ENCODE measurements around the gene ROPN1B. TPM values are rescaled to one million over a fixed set of nuclear protein-coding genes. Genes with fewer than 3 reads are reported as not detected.
A peak's percentile ranks its signal among the peaks of the same experiment; 100 is the strongest.
"Not testable (repeated sequence)": the region's sequence is repeated elsewhere in the genome, so short reads cannot be mapped to it uniquely, and the experiment has no call there.

ROPN1B gene
- total RNA-seq (2021) (not detected in 2 replicates), Bru-seq, nascent RNA (percentile 10 among the genes with signal in this experiment), BruChase-seq, experiment 1, labeled RNA remaining after a 2-hour chase (percentile 10 among the genes with signal in this experiment), BruChase-seq, experiment 2, labeled RNA remaining after a 6-hour chase (not detected)
- long read RNA-seq: 0 reads

- POLR2A ChIA-PET (ENCODE audit: low non-redundant PET); H3K9me3 ChIP-seq (ENCODE audit: low read depth, low read length, poor library complexity, severe bottlenecking); H3K4me3 ChIP-seq (ENCODE audit: low read depth, low read length, poor library complexity, severe bottlenecking); H3K36me3 ChIP-seq (ENCODE audit: insufficient read depth, low read length, poor library complexity, severe bottlenecking); H3K27ac ChIP-seq (ENCODE audit: low read depth, low read length, poor library complexity, severe bottlenecking); BruUV-seq (replicated peaks); CTCF ChIA-PET; intact Hi-C loops (cut with micrococcal nuclease; ENCODE audit: unreplicated experiment); H3K4me1 ChIP-seq (ENCODE audit: insufficient read depth, low read length, poor library complexity, severe bottlenecking); DNase-seq (ENCODE audit: low spot score): not testable (repeated sequence)
- peaks cover 65% of the 10 kb centered on the region for H3K27me3 ChIP-seq (replicated peaks; ENCODE audit: insufficient read depth, low read depth, low read length, poor library complexity)
Observed at GRCh38 chr3:125968701-125969592, at the start of gene ROPN1B. ROPN1B (plus strand) TSS chr3:125969178; CDS start chr3:125972055, 2,877 bp downstream.

DNA sequence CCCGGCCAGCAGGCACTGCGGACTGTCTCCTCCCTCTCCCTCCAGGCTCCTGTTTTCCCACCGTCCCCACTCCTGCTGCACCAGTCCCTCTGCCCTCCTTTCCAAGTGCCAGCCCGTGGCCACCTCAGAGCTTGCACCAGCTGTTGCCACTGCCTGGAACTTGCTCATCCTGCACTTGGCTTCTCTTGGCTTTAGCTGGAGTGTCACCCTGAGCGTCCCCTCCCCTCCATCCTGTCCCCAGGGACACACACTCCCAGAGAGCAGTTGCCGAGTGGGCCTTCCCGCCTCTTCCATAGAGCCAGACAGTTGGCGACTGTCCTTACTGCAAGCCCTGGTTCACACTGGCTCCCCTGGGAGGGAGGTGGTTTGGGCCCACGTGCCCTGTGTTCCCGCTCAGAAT is 48.8 kb upstream of the ROPN1B start:
- H3K9me3 ChIP-seq (ENCODE audit: low read depth, low read length, poor library complexity, severe bottlenecking); intact Hi-C loops (cut with micrococcal nuclease; ENCODE audit: unreplicated experiment); POLR2A ChIA-PET (ENCODE audit: low non-redundant PET); H3K4me1 ChIP-seq (ENCODE audit: insufficient read depth, low read length, poor library complexity, severe bottlenecking); H3K27ac ChIP-seq (ENCODE audit: low read depth, low read length, poor library complexity, severe bottlenecking); CTCF ChIA-PET; H3K36me3 ChIP-seq (ENCODE audit: insufficient read depth, low read length, poor library complexity, severe bottlenecking); H3K4me3 ChIP-seq (ENCODE audit: low read depth, low read length, poor library complexity, severe bottlenecking); BruUV-seq (replicated peaks); H3K27me3 ChIP-seq (replicated peaks; ENCODE audit: insufficient read depth, low read depth, low read length, poor library complexity); DNase-seq (ENCODE audit: low spot score): not testable (repeated sequence)

- H3K27ac ChIP-seq (ENCODE audit: low read depth, low read length, poor library complexity, severe bottlenecking); H3K4me1 ChIP-seq (ENCODE audit: insufficient read depth, low read length, poor library complexity, severe bottlenecking); CTCF ChIA-PET; H3K9me3 ChIP-seq (ENCODE audit: low read depth, low read length, poor library complexity, severe bottlenecking); intact Hi-C loops (cut with micrococcal nuclease; ENCODE audit: unreplicated experiment); H3K36me3 ChIP-seq (ENCODE audit: insufficient read depth, low read length, poor library complexity, severe bottlenecking); H3K27me3 ChIP-seq (replicated peaks; ENCODE audit: insufficient read depth, low read depth, low read length, poor library complexity); H3K4me3 ChIP-seq (ENCODE audit: low read depth, low read length, poor library complexity, severe bottlenecking); DNase-seq (ENCODE audit: low spot score); POLR2A ChIA-PET (ENCODE audit: low non-redundant PET); BruUV-seq (replicated peaks): not testable (repeated sequence)
Observed at GRCh38 chr3:125920751-125921279, 48.2 kb upstream of the ROPN1B start.

- H3K4me3 ChIP-seq (ENCODE audit: low read depth, low read length, poor library complexity, severe bottlenecking); CTCF ChIA-PET; H3K4me1 ChIP-seq (ENCODE audit: insufficient read depth, low read length, poor library complexity, severe bottlenecking); H3K27ac ChIP-seq (ENCODE audit: low read depth, low read length, poor library complexity, severe bottlenecking); H3K27me3 ChIP-seq (replicated peaks; ENCODE audit: insufficient read depth, low read depth, low read length, poor library complexity); intact Hi-C loops (cut with micrococcal nuclease; ENCODE audit: unreplicated experiment); H3K36me3 ChIP-seq (ENCODE audit: insufficient read depth, low read length, poor library complexity, severe bottlenecking); BruUV-seq (replicated peaks); H3K9me3 ChIP-seq (ENCODE audit: low read depth, low read length, poor library complexity, severe bottlenecking); POLR2A ChIA-PET (ENCODE audit: low non-redundant PET): not testable (repeated sequence)
- DNase-seq (ENCODE audit: low spot score): peak; percentile 63
- peak; percentile 60 for TF ChIP-seq CTCF (conservative IDR thresholded peaks at IDR 0.05; ENCODE audit: low read depth, low read length)
Observed at GRCh38 chr3:125921712-125922111, 47.3 kb upstream of the ROPN1B start.

DNA sequence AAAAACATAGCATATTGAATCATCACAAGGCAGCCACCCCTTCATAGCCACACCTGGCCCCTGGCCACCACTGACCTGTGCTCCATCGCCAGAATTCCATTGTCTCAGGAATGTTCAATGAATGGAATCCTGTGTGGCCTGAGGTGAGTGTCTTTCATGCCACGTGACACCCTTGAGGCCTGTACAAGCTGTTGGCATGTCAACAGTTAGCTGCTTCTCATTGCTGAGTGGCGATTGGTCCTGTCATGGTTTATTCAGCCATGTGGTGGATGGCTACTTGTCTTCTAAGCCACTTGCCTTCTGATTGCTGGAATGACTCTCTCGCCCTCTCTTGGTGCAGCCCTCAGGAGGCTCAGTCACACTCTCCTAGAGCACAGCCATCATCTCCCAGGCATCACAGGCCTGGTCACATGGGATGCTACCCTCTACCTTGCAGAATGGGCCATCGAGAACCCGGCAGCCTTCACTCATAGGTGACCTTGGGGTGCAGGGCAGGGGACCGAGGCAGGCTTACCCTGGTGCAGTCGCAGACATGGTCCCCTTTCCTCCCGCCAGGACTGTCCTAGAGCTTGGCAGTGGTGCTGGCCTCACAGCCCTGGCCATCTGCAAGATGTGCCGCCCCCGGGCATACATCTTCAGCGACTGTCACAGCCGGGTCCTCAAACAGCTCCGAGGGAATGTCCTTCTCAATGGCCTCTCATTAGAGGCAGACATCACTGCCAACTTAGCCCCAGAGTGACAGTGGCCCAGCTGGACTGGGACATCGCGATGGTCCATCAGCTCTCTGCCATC is 45.5 kb upstream of the ROPN1B start:
- CTCF ChIA-PET; DNase-seq (ENCODE audit: low spot score): not testable (repeated sequence)

GRCh38 chr3:125924276-125924675 is 44.7 kb upstream of the ROPN1B start:
- H3K27me3 ChIP-seq (replicated peaks; ENCODE audit: insufficient read depth, low read depth, low read length, poor library complexity); intact Hi-C loops (cut with micrococcal nuclease; ENCODE audit: unreplicated experiment); DNase-seq (ENCODE audit: low spot score); H3K9me3 ChIP-seq (ENCODE audit: low read depth, low read length, poor library complexity, severe bottlenecking); H3K4me1 ChIP-seq (ENCODE audit: insufficient read depth, low read length, poor library complexity, severe bottlenecking); H3K4me3 ChIP-seq (ENCODE audit: low read depth, low read length, poor library complexity, severe bottlenecking); CTCF ChIA-PET; H3K36me3 ChIP-seq (ENCODE audit: insufficient read depth, low read length, poor library complexity, severe bottlenecking); H3K27ac ChIP-seq (ENCODE audit: low read depth, low read length, poor library complexity, severe bottlenecking); POLR2A ChIA-PET (ENCODE audit: low non-redundant PET); BruUV-seq (replicated peaks): not testable (repeated sequence)

More for the DNA sequence above, 45.5 kb upstream of the ROPN1B start:
- H3K27me3 ChIP-seq (replicated peaks; ENCODE audit: insufficient read depth, low read depth, low read length, poor library complexity); H3K36me3 ChIP-seq (ENCODE audit: insufficient read depth, low read length, poor library complexity, severe bottlenecking); H3K4me3 ChIP-seq (ENCODE audit: low read depth, low read length, poor library complexity, severe bottlenecking); intact Hi-C loops (cut with micrococcal nuclease; ENCODE audit: unreplicated experiment); POLR2A ChIA-PET (ENCODE audit: low non-redundant PET); H3K9me3 ChIP-seq (ENCODE audit: low read depth, low read length, poor library complexity, severe bottlenecking); H3K4me1 ChIP-seq (ENCODE audit: insufficient read depth, low read length, poor library complexity, severe bottlenecking); H3K27ac ChIP-seq (ENCODE audit: low read depth, low read length, poor library complexity, severe bottlenecking); BruUV-seq (replicated peaks): not testable (repeated sequence)
